Progenitor cell of endocrine pancreas (in vitro differentiated cells): ENCODE measurements around the gene ITIH3. TPM values are rescaled to one million over a fixed set of nuclear protein-coding genes. Genes with fewer than 3 reads are reported as not detected.

Experiments
- DNase-seq: peaks from one replicate; pipeline ENCODE4 v3.0.0; 2021; ENCODE audit warnings: low spot score; ENCODE audit not compliant: unreplicated experiment
- H3K27ac Mint-ChIP-seq: 2 replicates; pipeline ENCODE4 v1.8.0; 2021; ENCODE audit warnings: mild to moderate bottlenecking, moderate library complexity, mixed read lengths
- H3K27me3 Mint-ChIP-seq: 2 replicates; pipeline ENCODE4 v1.8.0; 2021; ENCODE audit warnings: mixed read lengths
- H3K36me3 Mint-ChIP-seq: 2 replicates; pipeline ENCODE4 v1.8.0; 2022; ENCODE audit warnings: mixed read lengths; ENCODE audit not compliant: insufficient read depth
- H3K4me1 Mint-ChIP-seq: 2 replicates; pipeline ENCODE4 v1.8.0; 2021; ENCODE audit warnings: low read depth, mixed read lengths
- H3K4me3 Mint-ChIP-seq: 2 replicates; pipeline ENCODE4 v1.8.0; 2021; ENCODE audit warnings: low read depth, mild to moderate bottlenecking, moderate library complexity, mixed read lengths
- H3K9me3 Mint-ChIP-seq: 2 replicates; pipeline ENCODE4 v1.8.0; 2021; ENCODE audit warnings: low read depth, mixed read lengths
- total RNA-seq: library from RNA; stranded (reverse); gene quantifications from 2 replicates; pipeline ENCODE4 v1.2.1, GENCODE V29; 2021
- TF ChIP-seq, protein P1 (sequence below): fragments of 200-600 bp; sonication (generic); IDR thresholded peaks from one replicate; pipeline ENCODE4 v1.5.0; 2021; ENCODE audit warnings: antibody characterized with exemption, mild to moderate bottlenecking; ENCODE audit not compliant: unreplicated experiment

ITIH3 gene
- total RNA-seq, 1 donor from 2014 or later = 1.2 TPM

- Mint-ChIP-seq H3K4me1 (peaks cover 10% of the 10 kb centered on the region), H3K36me3 (no peaks in the 10 kb centered on the region), H3K27ac (no peak overlapping the region), H3K4me3 (no peak overlapping the region), H3K9me3 (no peaks in the 10 kb centered on the region), H3K27me3 (peaks cover 3% of the 10 kb centered on the region)
- TF ChIP-seq, protein P1, sequence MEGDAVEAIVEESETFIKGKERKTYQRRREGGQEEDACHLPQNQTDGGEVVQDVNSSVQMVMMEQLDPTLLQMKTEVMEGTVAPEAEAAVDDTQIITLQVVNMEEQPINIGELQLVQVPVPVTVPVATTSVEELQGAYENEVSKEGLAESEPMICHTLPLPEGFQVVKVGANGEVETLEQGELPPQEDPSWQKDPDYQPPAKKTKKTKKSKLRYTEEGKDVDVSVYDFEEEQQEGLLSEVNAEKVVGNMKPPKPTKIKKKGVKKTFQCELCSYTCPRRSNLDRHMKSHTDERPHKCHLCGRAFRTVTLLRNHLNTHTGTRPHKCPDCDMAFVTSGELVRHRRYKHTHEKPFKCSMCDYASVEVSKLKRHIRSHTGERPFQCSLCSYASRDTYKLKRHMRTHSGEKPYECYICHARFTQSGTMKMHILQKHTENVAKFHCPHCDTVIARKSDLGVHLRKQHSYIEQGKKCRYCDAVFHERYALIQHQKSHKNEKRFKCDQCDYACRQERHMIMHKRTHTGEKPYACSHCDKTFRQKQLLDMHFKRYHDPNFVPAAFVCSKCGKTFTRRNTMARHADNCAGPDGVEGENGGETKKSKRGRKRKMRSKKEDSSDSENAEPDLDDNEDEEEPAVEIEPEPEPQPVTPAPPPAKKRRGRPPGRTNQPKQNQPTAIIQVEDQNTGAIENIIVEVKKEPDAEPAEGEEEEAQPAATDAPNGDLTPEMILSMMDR = no peak
- DNase-seq = no peak
Observed at GRCh38 chr3:52790741-52791140, 3.9 kb upstream of the ITIH3 start.

DNA sequence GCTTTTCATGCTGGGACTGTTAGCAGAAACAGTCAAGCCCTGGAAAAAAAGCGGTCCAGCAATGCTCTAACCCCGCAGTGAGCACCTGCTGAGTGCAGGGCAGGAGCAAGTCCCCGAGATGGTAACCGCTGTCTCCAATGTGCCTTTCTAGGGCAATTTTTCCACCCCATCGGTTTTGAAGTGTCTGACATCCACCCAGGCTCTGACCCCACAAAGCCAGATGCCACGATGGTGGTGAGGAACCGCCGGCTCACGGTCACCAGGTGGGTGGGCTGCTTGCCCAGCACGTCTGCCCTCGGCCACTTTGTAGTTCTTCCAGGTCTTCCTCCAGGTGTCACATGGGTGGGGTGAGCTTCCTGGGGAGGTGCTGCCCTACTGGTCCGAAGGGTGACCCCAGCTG lies 3.2 kb upstream of the ITIH3 start:
- Mint-ChIP-seq H3K27me3 (peaks cover 3% of the 10 kb centered on the region), H3K4me1 (peaks cover 10% of the 10 kb centered on the region), H3K36me3 (no peaks in the 10 kb centered on the region), H3K9me3 (no peaks in the 10 kb centered on the region), H3K27ac (no peak overlapping the region), H3K4me3 (no peak overlapping the region)
- TF ChIP-seq, protein P1 = no peak
- DNase-seq = no peak

DNA sequence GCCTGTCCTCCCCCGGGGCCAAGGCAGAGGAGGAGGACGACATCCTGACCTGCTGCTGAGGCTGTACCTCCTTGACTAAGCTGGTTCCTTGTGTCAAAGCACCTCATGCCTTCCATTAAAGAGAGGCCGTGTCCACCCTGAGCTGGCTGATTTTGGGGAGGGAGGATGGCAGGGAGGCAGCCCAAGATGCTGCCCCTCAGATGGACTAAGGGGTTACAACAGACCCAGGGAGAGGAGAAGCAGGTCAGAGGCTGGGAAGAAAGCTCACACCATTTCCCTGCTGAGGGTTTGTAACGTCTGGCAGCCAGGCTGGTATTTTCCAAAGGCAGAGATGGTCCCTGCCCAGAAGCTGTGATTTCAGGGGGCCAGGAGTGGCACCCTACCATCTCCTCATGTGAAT lies 2.7 kb upstream of the ITIH3 start:
- no peak overlapping the region for H3K4me3 Mint-ChIP-seq
- DNase-seq = no peak
- TF ChIP-seq, protein P1 = no peak
- H3K4me1 Mint-ChIP-seq = peaks cover 7% of the 10 kb centered on the region
- H3K36me3 Mint-ChIP-seq = no peaks in the 10 kb centered on the region
- peaks cover 3% of the 10 kb centered on the region for H3K27me3 Mint-ChIP-seq
- no peaks in the 10 kb centered on the region for H3K9me3 Mint-ChIP-seq
- H3K27ac Mint-ChIP-seq = no peak overlapping the region

GRCh38 chr3:52792413-52792812 lies 2.2 kb upstream of the ITIH3 start:
- H3K36me3 Mint-ChIP-seq = no peaks in the 10 kb centered on the region
- no peak overlapping the region for H3K27ac Mint-ChIP-seq
- peak; percentile 32 for DNase-seq
- TF ChIP-seq, protein P1 = peak; percentile 71
- no peak overlapping the region for H3K4me3 Mint-ChIP-seq
- no peaks in the 10 kb centered on the region for H3K9me3 Mint-ChIP-seq
- H3K27me3 Mint-ChIP-seq = peaks cover 3% of the 10 kb centered on the region
- peaks cover 7% of the 10 kb centered on the region for H3K4me1 Mint-ChIP-seq

DNA sequence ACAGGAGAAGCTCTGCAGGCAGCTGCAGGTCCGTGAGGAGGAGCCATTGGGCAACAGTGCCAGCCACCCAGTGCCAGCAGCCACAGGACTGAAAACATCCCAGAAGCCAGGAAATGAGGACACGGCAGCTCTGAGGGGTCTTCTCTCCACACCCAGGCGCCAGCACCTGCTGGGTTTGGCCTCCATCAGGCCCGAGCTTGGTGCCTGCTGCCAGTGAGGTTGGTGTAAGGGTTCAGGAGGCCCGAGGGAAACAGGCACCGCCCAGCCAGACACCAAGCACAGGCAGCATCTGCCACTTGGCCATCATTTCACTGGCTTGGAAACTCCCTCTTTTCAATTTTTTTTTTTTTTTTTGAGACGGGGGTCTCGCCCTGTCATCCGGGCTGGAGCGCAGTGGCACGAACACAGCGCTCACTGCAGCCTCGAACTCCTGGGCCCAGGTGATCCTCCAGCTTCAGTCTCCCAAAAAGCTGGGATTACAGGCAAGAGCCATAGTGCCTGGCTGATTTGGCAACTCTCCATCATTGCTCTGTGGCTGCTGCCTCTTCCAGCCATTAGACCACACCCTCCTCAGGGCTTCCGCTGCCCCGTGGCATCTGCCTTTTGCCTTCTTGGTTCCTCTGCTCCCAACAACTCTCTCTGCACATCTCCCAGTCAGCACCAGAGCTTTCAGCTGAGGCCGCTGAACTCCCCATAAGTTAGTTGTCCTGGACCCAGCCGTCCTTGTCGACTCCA lies 1.5 kb upstream of the ITIH3 start:
- H3K27ac Mint-ChIP-seq = no peak overlapping the region
- H3K4me3 Mint-ChIP-seq = no peak overlapping the region

More for the DNA sequence above, 1.5 kb upstream of the ITIH3 start:
- DNase-seq = no peak
- H3K9me3 Mint-ChIP-seq = no peaks in the 10 kb centered on the region
- TF ChIP-seq, protein P1 = no peak
- H3K4me1 Mint-ChIP-seq = peaks cover 7% of the 10 kb centered on the region
- H3K36me3 Mint-ChIP-seq = no peaks in the 10 kb centered on the region
- H3K27me3 Mint-ChIP-seq = peaks cover 3% of the 10 kb centered on the region
